Right lobe of liver (tissue), 4 donors: ENCODE results near the gene PEX5.

Source experiments
- CTCF ChIP-seq, 4 donors: fragments of 200-600 bp in 3 of 4; fragments of 450-650 bp in 1 of 4; IDR thresholded peaks; one replicate each; pipeline versions ENCODE4 v1.5.1 to v1.8.0; 2016 to 2022; ENCODE audit warnings: antibody characterized with exemption in 4 of 4, mild to moderate bottlenecking in 2 of 4
- POLR2A ChIP-seq: fragments of 450-650 bp; IDR thresholded peaks from one replicate; pipeline ENCODE4 v1.6.1; 2017; ENCODE audit warnings: antibody characterized with exemption, mild to moderate bottlenecking
- donor health status: DM: no; HTN: no; CAD: no.
- donor health status: DM: no; HTN: no; CAD: no.
- donor health status: DM: no; HTN: yes; CAD: no.

GRCh38 chr12:7142809-7143465, 46.5 kb upstream of the PEX5 start:
- TF ChIP-seq CTCF (IDR thresholded peaks at IDR 0.05) = no peak
- TF ChIP-seq POLR2A = no peak
